K562 (cell line): Measurements from ENCODE around the gene KTI12. TPM values are rescaled to one million over a fixed set of nuclear protein-coding genes. Genes with fewer than 3 reads are reported as not detected.

Experiments used
- CBFA2T2 ChIP-seq: fragments of 450-650 bp; conservative IDR thresholded peaks from 2 replicates; pipeline ENCODE4 v1.6.1; 2017; ENCODE audit warnings: mild to moderate bottlenecking
- CSDE1 ChIP-seq, 2 experiments: fragments of 450-650 bp; IDR thresholded peaks; 2 replicates each; pipeline ENCODE4 v1.6.1; 2016; ENCODE audit warnings: mild to moderate bottlenecking in 1 of 2
- DNMT1 ChIP-seq: fragments of 450-650 bp; IDR thresholded peaks from 2 replicates; pipeline ENCODE4 v1.6.1; 2016; ENCODE audit warnings: antibody characterized with exemption, mild to moderate bottlenecking
- HNRNPLL ChIP-seq: fragments of 200-400 bp; formaldehyde crosslinking; IDR thresholded peaks from 2 replicates; pipeline ENCODE4 v1.6.1; 2017; ENCODE audit warnings: low read length, low read depth, mild to moderate bottlenecking; ENCODE audit not compliant: poor library complexity, severe bottlenecking
- PML ChIP-seq: IDR thresholded peaks from 2 replicates; pipeline ENCODE4 v1.6.1; 2012; ENCODE audit warnings: low read length, inconsistent platforms
- PYGO2 ChIP-seq: fragments of 450-650 bp; IDR thresholded peaks from 2 replicates; pipeline ENCODE4 v1.6.1; 2016; ENCODE audit warnings: mild to moderate bottlenecking, missing genetic modification characterization, moderate library complexity, missing compliant biosample characterization
- RBM25 ChIP-seq: fragments of 200-400 bp; formaldehyde crosslinking; IDR thresholded peaks from 2 replicates; pipeline ENCODE4 v1.6.1; 2018; ENCODE audit warnings: low read length, low read depth, moderate library complexity; ENCODE audit not compliant: severe bottlenecking
- RUNX1 ChIP-seq: sonication (generic); IDR thresholded peaks from 2 replicates; pipeline ENCODE4 v1.6.1; 2016; ENCODE audit warnings: antibody characterized with exemption, low read depth
- SMARCE1 ChIP-seq: fragments of 450-650 bp; IDR thresholded peaks from 2 replicates; pipeline ENCODE4 v1.7.1; 2016; ENCODE audit warnings: mild to moderate bottlenecking
- TSC22D4 ChIP-seq: fragments of 450-650 bp; IDR thresholded peaks from 2 replicates; pipeline ENCODE4 v1.6.1; 2016; ENCODE audit warnings: missing genetic modification characterization, missing biosample characterization, control low read depth
- ZNF76 ChIP-seq: fragments of 250-450 bp; sonication (Bioruptor Pico); IDR thresholded peaks from 2 replicates; pipeline ENCODE4 v1.4.0; 2020; ENCODE audit warnings: mild to moderate bottlenecking, moderate library complexity, borderline replicate concordance
- polyA plus RNA-seq, 8 experiments: library from polyadenylated mRNA; depleted of rRNA in 4 of 8; stranded (reverse) in 5 of 8; unstranded in 3 of 8; fragments of >200 nt; fragmentation: Nextera tagmentation in 2 of 8; fragmentation: Illumina TruSeq in 1 of 8; extraction: Ambion mirVana in 2 of 8; extraction: Trizol in 1 of 8; gene quantifications; 2 replicates each; pipeline versions ENCODE4 v1.2.1 to v1.2.3, GENCODE V29; 2011 to 2014; ENCODE audit warnings: inconsistent platforms in 1 of 8, missing spikeins in 1 of 8
- total RNA-seq, 7 experiments: library from RNA; depleted of rRNA in 6 of 7; stranded (reverse); fragments of >200 nt in 6 of 7; fragmentation: Illumina TruSeq in 2 of 7; extraction: Trizol in 2 of 7; gene quantifications; 2 replicates each; pipeline versions ENCODE4 v1.2.1 to v1.2.3, GENCODE V29; 2011 to 2021; ENCODE audit warnings: low replicate concordance in 1 of 7
- TF ChIP-seq, protein P1 (sequence below): sonication (generic); formaldehyde crosslinking; IDR thresholded peaks from 2 replicates; pipeline ENCODE4 v1.8.0; 2023; ENCODE audit warnings: mild to moderate bottlenecking, missing genetic modification reagents
- TF ChIP-seq, protein P2 (sequence below): sonication (generic); formaldehyde crosslinking; IDR thresholded peaks from 2 replicates; pipeline ENCODE4 v1.8.0; 2022; ENCODE audit warnings: missing genetic modification reagents, mild to moderate bottlenecking, borderline replicate concordance
- TF ChIP-seq, protein P3 (sequence below): fragments of 250-450 bp; sonication (Bioruptor Pico); IDR thresholded peaks from 2 replicates; pipeline ENCODE4 v1.9.0; 2021; ENCODE audit warnings: mild to moderate bottlenecking
- TF ChIP-seq, protein P4 (sequence below): sonication (generic); formaldehyde crosslinking; IDR thresholded peaks from 2 replicates; pipeline ENCODE4 v1.8.0; 2022; ENCODE audit warnings: missing genetic modification reagents, mild to moderate bottlenecking, moderate library complexity, borderline replicate concordance
- TF ChIP-seq, protein P5 (sequence below): sonication (generic); formaldehyde crosslinking; IDR thresholded peaks from 2 replicates; pipeline ENCODE4 v1.8.0; 2023; ENCODE audit warnings: missing genetic modification reagents, mild to moderate bottlenecking, borderline replicate concordance

Gene KTI12
- total and polyA plus RNA-seq, 9 of the 15 experiments (the other 6 are each of a cell fraction or from before 2014, with no cell fraction given): 3.1 to 22.8 (median 11.6) TPM

DNA sequence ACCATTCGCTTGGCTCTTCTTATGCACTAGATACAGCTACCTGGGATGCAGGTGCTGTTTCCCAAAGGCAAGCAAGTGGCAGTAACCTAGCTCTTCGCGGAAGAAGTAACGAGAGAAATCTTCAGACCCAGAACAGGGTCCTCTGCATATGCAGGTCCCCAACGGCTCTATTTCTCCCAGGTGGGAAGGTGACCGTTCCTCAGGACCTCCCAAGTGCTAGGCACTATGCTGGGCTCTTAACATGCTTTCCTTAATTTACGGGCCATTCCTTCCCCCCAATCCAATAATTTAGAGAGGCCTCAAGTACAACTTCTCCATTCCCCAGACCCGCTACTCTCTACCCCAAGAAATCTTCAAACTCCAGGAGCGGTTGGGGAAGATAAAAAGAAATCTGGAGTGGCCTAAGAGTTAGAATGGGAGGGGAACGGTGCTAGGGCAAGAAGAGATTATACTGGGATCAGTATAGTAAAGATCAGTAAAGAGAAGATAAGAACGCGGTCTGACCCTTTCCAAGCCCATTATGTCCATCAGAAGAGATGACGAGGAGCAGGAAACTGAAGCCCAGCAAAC is 21.0 kb upstream of the KTI12 start (continued):
- TF ChIP-seq, protein P1, sequence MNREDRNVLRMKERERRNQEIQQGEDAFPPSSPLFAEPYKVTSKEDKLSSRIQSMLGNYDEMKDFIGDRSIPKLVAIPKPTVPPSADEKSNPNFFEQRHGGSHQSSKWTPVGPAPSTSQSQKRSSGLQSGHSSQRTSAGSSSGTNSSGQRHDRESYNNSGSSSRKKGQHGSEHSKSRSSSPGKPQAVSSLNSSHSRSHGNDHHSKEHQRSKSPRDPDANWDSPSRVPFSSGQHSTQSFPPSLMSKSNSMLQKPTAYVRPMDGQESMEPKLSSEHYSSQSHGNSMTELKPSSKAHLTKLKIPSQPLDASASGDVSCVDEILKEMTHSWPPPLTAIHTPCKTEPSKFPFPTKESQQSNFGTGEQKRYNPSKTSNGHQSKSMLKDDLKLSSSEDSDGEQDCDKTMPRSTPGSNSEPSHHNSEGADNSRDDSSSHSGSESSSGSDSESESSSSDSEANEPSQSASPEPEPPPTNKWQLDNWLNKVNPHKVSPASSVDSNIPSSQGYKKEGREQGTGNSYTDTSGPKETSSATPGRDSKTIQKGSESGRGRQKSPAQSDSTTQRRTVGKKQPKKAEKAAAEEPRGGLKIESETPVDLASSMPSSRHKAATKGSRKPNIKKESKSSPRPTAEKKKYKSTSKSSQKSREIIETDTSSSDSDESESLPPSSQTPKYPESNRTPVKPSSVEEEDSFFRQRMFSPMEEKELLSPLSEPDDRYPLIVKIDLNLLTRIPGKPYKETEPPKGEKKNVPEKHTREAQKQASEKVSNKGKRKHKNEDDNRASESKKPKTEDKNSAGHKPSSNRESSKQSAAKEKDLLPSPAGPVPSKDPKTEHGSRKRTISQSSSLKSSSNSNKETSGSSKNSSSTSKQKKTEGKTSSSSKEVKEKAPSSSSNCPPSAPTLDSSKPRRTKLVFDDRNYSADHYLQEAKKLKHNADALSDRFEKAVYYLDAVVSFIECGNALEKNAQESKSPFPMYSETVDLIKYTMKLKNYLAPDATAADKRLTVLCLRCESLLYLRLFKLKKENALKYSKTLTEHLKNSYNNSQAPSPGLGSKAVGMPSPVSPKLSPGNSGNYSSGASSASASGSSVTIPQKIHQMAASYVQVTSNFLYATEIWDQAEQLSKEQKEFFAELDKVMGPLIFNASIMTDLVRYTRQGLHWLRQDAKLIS: no peak
- TF ChIP-seq, protein P2, sequence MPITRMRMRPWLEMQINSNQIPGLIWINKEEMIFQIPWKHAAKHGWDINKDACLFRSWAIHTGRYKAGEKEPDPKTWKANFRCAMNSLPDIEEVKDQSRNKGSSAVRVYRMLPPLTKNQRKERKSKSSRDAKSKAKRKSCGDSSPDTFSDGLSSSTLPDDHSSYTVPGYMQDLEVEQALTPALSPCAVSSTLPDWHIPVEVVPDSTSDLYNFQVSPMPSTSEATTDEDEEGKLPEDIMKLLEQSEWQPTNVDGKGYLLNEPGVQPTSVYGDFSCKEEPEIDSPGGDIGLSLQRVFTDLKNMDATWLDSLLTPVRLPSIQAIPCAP (CRISPR knock-in tag): no peak
- TF ChIP-seq, protein P3, sequence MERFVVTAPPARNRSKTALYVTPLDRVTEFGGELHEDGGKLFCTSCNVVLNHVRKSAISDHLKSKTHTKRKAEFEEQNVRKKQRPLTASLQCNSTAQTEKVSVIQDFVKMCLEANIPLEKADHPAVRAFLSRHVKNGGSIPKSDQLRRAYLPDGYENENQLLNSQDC (CRISPR knock-in tag): no peak
- TF ChIP-seq CBFA2T2 (0 out of 2 replicates have a peak, but pooled peaks have one; percentile 17), PML (no peak), CSDE1 (IDR thresholded peaks at IDR 0.05) (no peak; a peak in 1 of 4 replicates), RUNX1 (no peak), DNMT1 (no peak), TSC22D4 (tag) (no peak), SMARCE1 (no peak), PYGO2 (tag) (no peak), HNRNPLL (no peak), RBM25 (no peak), ZNF76 (no peak)
- TF ChIP-seq, protein P4, sequence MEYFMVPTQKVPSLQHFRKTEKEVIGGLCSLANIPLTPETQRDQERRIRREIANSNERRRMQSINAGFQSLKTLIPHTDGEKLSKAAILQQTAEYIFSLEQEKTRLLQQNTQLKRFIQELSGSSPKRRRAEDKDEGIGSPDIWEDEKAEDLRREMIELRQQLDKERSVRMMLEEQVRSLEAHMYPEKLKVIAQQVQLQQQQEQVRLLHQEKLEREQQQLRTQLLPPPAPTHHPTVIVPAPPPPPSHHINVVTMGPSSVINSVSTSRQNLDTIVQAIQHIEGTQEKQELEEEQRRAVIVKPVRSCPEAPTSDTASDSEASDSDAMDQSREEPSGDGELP: no peak
- TF ChIP-seq, protein P5, sequence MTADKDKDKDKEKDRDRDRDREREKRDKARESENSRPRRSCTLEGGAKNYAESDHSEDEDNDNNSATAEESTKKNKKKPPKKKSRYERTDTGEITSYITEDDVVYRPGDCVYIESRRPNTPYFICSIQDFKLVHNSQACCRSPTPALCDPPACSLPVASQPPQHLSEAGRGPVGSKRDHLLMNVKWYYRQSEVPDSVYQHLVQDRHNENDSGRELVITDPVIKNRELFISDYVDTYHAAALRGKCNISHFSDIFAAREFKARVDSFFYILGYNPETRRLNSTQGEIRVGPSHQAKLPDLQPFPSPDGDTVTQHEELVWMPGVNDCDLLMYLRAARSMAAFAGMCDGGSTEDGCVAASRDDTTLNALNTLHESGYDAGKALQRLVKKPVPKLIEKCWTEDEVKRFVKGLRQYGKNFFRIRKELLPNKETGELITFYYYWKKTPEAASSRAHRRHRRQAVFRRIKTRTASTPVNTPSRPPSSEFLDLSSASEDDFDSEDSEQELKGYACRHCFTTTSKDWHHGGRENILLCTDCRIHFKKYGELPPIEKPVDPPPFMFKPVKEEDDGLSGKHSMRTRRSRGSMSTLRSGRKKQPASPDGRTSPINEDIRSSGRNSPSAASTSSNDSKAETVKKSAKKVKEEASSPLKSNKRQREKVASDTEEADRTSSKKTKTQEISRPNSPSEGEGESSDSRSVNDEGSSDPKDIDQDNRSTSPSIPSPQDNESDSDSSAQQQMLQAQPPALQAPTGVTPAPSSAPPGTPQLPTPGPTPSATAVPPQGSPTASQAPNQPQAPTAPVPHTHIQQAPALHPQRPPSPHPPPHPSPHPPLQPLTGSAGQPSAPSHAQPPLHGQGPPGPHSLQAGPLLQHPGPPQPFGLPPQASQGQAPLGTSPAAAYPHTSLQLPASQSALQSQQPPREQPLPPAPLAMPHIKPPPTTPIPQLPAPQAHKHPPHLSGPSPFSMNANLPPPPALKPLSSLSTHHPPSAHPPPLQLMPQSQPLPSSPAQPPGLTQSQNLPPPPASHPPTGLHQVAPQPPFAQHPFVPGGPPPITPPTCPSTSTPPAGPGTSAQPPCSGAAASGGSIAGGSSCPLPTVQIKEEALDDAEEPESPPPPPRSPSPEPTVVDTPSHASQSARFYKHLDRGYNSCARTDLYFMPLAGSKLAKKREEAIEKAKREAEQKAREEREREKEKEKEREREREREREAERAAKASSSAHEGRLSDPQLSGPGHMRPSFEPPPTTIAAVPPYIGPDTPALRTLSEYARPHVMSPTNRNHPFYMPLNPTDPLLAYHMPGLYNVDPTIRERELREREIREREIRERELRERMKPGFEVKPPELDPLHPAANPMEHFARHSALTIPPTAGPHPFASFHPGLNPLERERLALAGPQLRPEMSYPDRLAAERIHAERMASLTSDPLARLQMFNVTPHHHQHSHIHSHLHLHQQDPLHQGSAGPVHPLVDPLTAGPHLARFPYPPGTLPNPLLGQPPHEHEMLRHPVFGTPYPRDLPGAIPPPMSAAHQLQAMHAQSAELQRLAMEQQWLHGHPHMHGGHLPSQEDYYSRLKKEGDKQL: no peak
